PC-9 (cell line): Measurements from ENCODE around the gene DNAJB6. TPM values are rescaled to one million over a fixed set of nuclear protein-coding genes. Genes with fewer than 3 reads are reported as not detected.

Experiments used
- BruUV-seq: library from RNA; stranded (reverse); fragments of 400-500 nt; replicated peaks from 2 replicates; lab custom pipeline; 2021; lab: Mats Ljungman, UMichigan
- CTCF ChIA-PET: fragments of 300-600 bp; sonication (Branson Sonifier 250); formaldehyde crosslinking; loops from one replicate; lab custom pipeline; 2022; ENCODE audit warnings: antibody characterized with exemption; lab: Charles Lee
- POLR2A ChIA-PET: fragments of 300-600 bp; sonication (Branson Sonifier 250); formaldehyde crosslinking; loops from one replicate; lab custom pipeline; 2022; ENCODE audit warnings: antibody characterized with exemption; ENCODE audit not compliant: unreplicated experiment; lab: Charles Lee
- DNase-seq, 2 experiments: peaks; one replicate each; pipeline versions ENCODE4 v3.0.0 to v3.0.0-alpha.2; 2015 to 2022; ENCODE audit warnings: mixed read lengths in 1 of 2
- H2AFZ ChIP-seq: fragments of 200-600 bp; sonication (generic); 2 replicates; pipeline ENCODE4 v1.8.1; 2017; ENCODE audit warnings: antibody characterized with exemption
- H3F3A ChIP-seq: fragments of 200-600 bp; sonication (generic); 2 replicates; pipeline ENCODE4 v1.8.1; 2017; ENCODE audit warnings: antibody characterized with exemption, mild to moderate bottlenecking, low read depth; ENCODE audit not compliant: insufficient read depth
- H3K27ac ChIP-seq: fragments of 200-600 bp; sonication (generic); 2 replicates; pipeline ENCODE4 v1.6.1; 2016; ENCODE audit warnings: mixed run types
- H3K27me3 ChIP-seq: fragments of 200-600 bp; sonication (generic); 2 replicates; pipeline ENCODE4 v1.6.1; 2016; ENCODE audit warnings: low read depth, mixed run types; ENCODE audit not compliant: insufficient read depth
- H3K36me3 ChIP-seq: fragments of 200-600 bp; sonication (generic); 2 replicates; pipeline ENCODE4 v1.6.1; 2016; ENCODE audit warnings: low read depth, mixed run types
- H3K4me1 ChIP-seq: fragments of 200-600 bp; sonication (generic); replicated peaks from 2 replicates; pipeline ENCODE4 v1.6.1; 2016; ENCODE audit warnings: mixed run types; ENCODE audit not compliant: insufficient read depth
- H3K4me2 ChIP-seq: fragments of 200-600 bp; sonication (generic); 2 replicates; pipeline ENCODE4 v1.6.1; 2017; ENCODE audit warnings: mixed run types
- H3K4me3 ChIP-seq: fragments of 200-600 bp; sonication (generic); 2 replicates; pipeline ENCODE4 v1.6.1; 2016; ENCODE audit warnings: mixed run types
- H3K79me2 ChIP-seq: fragments of 200-600 bp; sonication (generic); 2 replicates; pipeline ENCODE4 v1.6.1; 2017; ENCODE audit warnings: low read depth, mixed run types
- H3K9me2 ChIP-seq: fragments of 200-600 bp; sonication (generic); 2 replicates; pipeline ENCODE4 v1.8.1; 2017; ENCODE audit warnings: mild to moderate bottlenecking; ENCODE audit not compliant: insufficient read depth
- H3K9me3 ChIP-seq: fragments of 200-600 bp; sonication (generic); 2 replicates; pipeline ENCODE4 v1.8.1; 2016; ENCODE audit warnings: low read depth; ENCODE audit not compliant: insufficient read depth
- H4K20me1 ChIP-seq: fragments of 200-600 bp; sonication (generic); 2 replicates; pipeline ENCODE4 v1.8.1; 2017; ENCODE audit not compliant: insufficient read depth
- EZH2 ChIP-seq: fragments of 200-600 bp; sonication (generic); IDR thresholded peaks from 2 replicates; pipeline ENCODE4 v1.8.0; 2017; ENCODE audit warnings: antibody characterized with exemption, low read depth
- intact Hi-C: fragments of 100-400 bp; cut with micrococcal nuclease; formaldehyde crosslinking; loops from one replicate; pipeline ENCODE4 v1.10.0; 2022; ENCODE audit not compliant: unreplicated experiment
- total RNA-seq: library from RNA; stranded (reverse); gene quantifications from 2 replicates; pipeline ENCODE4 v1.2.3, GENCODE V29; 2021
- TF ChIP-seq, protein P1 (sequence below): fragments of 200-600 bp; sonication (generic); conservative IDR thresholded peaks from 2 replicates; pipeline ENCODE4 v1.6.1; 2017; ENCODE audit warnings: mixed run types, antibody characterized with exemption, mild to moderate bottlenecking, moderate library complexity

Gene DNAJB6
- total RNA-seq, 1 experiment from 2014 or later: 182 TPM

DNA sequence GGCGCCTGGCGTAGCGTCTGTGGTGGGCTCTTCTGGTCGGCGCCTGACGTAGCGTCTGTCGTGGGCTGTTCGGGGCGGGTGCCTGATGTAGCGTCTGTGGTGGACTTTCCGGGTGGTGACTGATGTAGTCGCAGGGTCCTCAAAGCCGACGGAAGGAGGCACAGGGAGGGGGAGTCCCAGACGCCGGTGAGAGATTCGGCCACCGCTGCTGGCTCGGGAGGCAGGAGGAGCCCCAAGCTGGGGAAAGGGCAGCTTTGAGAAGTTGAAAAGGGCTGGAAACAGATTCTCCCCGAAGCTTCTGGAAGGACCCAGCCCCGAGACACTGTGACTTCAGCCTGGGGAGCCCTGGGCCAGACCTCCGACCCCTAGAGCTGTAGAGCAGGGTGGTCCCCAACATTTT lies 105.7 kb downstream of the DNAJB6 start:
- BruUV-seq: no TSS peak
- no peak for TF ChIP-seq EZH2
- TF ChIP-seq, protein P1, sequence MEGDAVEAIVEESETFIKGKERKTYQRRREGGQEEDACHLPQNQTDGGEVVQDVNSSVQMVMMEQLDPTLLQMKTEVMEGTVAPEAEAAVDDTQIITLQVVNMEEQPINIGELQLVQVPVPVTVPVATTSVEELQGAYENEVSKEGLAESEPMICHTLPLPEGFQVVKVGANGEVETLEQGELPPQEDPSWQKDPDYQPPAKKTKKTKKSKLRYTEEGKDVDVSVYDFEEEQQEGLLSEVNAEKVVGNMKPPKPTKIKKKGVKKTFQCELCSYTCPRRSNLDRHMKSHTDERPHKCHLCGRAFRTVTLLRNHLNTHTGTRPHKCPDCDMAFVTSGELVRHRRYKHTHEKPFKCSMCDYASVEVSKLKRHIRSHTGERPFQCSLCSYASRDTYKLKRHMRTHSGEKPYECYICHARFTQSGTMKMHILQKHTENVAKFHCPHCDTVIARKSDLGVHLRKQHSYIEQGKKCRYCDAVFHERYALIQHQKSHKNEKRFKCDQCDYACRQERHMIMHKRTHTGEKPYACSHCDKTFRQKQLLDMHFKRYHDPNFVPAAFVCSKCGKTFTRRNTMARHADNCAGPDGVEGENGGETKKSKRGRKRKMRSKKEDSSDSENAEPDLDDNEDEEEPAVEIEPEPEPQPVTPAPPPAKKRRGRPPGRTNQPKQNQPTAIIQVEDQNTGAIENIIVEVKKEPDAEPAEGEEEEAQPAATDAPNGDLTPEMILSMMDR: no peak
- no peak overlapping the region for H2AFZ ChIP-seq
- ChIA-PET CTCF (no interaction called here), POLR2A (no interaction called here)
- no peaks in the 10 kb centered on the region for H3K9me2 ChIP-seq
- H3K4me1 ChIP-seq: no peaks in the 10 kb centered on the region
- intact Hi-C loops: no loop called here
- no peak for DNase-seq
- H3K4me3 ChIP-seq: no peak overlapping the region
- no peak overlapping the region for H3K27ac ChIP-seq
- H3K27me3 ChIP-seq: peaks cover 50% of the 10 kb centered on the region
- H3K79me2 ChIP-seq: no peaks in the 10 kb centered on the region
- H4K20me1 ChIP-seq: no peaks in the 10 kb centered on the region; the same call in 1 of the 2 replicates
- no peaks in the 10 kb centered on the region for H3K36me3 ChIP-seq
- H3F3A ChIP-seq: no peaks in the 10 kb centered on the region
- no peak overlapping the region for H3K4me2 ChIP-seq
- no peaks in the 10 kb centered on the region for H3K9me3 ChIP-seq

DNA sequence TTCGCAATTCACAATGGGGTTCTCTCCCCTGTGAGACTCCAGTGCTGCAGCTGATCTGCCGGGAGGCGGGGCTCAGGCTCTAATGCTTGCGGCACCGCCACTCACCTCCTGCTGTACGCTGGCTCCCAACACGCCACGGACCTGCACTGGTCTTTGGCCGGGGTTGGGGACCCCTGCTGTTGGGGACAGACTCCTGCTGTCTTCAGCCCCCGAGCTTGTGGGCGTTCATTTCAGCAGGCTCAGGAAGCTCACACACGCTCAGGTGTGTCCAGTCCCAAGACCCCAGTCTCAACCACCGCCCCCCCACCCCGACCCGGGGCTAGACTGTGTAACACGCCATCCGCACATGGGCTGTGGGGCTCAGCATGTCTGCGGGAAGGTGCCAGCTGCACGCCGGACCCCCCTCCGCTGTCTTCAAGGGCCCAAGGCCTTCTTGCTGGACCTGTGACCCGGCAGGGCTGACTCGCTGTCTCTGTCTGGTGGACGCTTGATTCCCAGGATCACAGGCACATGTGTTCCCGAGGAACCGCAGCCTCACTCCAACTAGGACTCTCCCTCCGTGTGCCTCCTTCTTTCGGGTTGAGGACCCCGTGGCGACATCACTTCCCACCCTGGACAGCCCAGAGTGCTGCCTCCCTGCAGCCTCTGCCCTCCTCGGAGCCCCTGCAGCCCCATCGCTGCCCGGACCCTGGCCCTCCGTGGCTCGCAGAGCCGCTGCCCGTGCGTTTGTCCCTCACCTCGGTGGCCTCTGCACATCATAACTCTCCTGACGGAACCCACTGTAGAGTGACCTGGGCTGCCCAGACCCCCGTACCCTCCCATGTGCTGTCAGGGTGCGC lies 106.4 kb downstream of the DNAJB6 start:
- POLR2A ChIA-PET: no interaction called here

DNA sequence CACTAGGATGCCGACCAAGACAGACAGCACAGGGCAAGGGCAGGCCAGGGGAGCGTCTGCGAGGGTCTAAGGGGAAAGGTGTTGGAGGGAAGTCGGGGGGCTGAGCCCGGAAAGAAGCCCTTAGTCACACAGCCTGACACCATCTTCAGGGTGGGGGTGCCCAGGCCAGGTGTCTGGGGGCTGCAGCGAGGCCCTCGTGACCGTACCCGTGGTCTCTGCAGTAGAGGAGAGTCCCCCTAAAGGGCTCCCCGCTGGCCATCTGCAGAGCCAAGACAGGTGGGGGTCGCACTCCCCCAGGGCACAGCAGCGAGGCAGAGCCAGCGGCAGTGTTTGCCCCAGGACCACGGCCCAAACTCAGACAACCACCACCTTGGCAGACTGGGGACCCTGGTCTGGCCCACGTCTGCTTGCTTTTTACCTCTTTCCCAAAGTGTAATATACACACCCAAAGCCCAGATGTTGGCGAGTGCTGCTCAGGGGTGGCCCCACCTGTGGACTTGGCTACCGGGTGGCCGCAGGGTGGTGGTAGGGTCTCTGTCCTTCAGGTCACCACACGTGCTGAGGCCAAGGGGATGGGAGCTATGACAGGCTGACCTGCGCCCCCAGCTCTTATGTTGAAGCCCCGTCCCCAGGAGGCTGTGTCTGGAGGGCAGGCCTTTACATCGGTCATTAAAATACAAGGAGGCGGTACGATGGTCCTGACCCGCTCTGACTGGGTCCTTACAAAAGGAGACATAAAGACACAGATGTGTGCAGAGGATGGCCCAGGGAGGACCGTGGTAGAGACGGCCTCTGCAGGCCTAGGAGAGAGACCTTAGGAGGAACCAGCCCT lies 107.4 kb downstream of the DNAJB6 start:
- Histone ChIP-seq H4K20me1 (no peaks in the 10 kb centered on the region; the same call in 1 of the 2 replicates), H3K4me1 (no peaks in the 10 kb centered on the region), H3K9me3 (no peaks in the 10 kb centered on the region), H3K79me2 (no peaks in the 10 kb centered on the region), H3K36me3 (no peaks in the 10 kb centered on the region), H2AFZ (no peak overlapping the region), H3K4me3 (no peak overlapping the region), H3K27ac (no peak overlapping the region), H3K27me3 (peaks cover 52% of the 10 kb centered on the region), H3F3A (no peaks in the 10 kb centered on the region), H3K4me2 (no peak overlapping the region), H3K9me2 (no peaks in the 10 kb centered on the region)
- BruUV-seq: no TSS peak
- intact Hi-C loops: no loop called here
- ChIA-PET CTCF (no interaction called here), POLR2A (no interaction called here)
- TF ChIP-seq, protein P1: no peak
- TF ChIP-seq EZH2: no peak
- DNase-seq: no peak

More for the DNA sequence above, 106.4 kb downstream of the DNAJB6 start:
- Histone ChIP-seq H3F3A (no peaks in the 10 kb centered on the region), H2AFZ (no peak overlapping the region), H4K20me1 (no peaks in the 10 kb centered on the region; the same call in 1 of the 2 replicates), H3K4me2 (no peak overlapping the region), H3K9me3 (no peaks in the 10 kb centered on the region), H3K4me3 (no peak overlapping the region), H3K4me1 (no peaks in the 10 kb centered on the region), H3K36me3 (no peaks in the 10 kb centered on the region), H3K27me3 (peaks cover 52% of the 10 kb centered on the region), H3K27ac (no peak overlapping the region), H3K9me2 (no peaks in the 10 kb centered on the region), H3K79me2 (no peaks in the 10 kb centered on the region)
- intact Hi-C loops: no loop called here
- BruUV-seq: no TSS peak
- no peak for TF ChIP-seq EZH2
- TF ChIP-seq, protein P1: no peak
- DNase-seq: no peak
- CTCF ChIA-PET: no interaction called here
